Suprapubic skin (tissue), 4 donors: ENCODE results near the gene STX16. TPM values are rescaled to one million over a fixed set of nuclear protein-coding genes. Genes with fewer than 3 reads are reported as not detected.

Source experiments
- DNase-seq, 2 donors: peaks; one replicate each; pipeline ENCODE4 v3.0.0-alpha.2; 2019; ENCODE audit warnings: low spot score in 2 of 2
- H3K27ac ChIP-seq: fragments of 200-600 bp; sonication (generic); one replicate; pipeline ENCODE4 v1.5.1; 2019
- H3K27me3 ChIP-seq: fragments of 200-600 bp; sonication (generic); one replicate; pipeline ENCODE4 v1.5.1; 2019
- H3K36me3 ChIP-seq: fragments of 200-600 bp; sonication (generic); one replicate; pipeline ENCODE4 v1.5.1; 2019
- H3K4me1 ChIP-seq: fragments of 200-600 bp; sonication (generic); one replicate; pipeline ENCODE4 v1.5.1; 2019
- H3K4me3 ChIP-seq: fragments of 200-600 bp; sonication (generic); one replicate; pipeline ENCODE4 v1.5.1; 2019; ENCODE audit warnings: mild to moderate bottlenecking
- H3K9me3 ChIP-seq: fragments of 200-600 bp; sonication (generic); one replicate; pipeline ENCODE4 v1.5.1; 2019
- EP300 ChIP-seq: sonication (generic); formaldehyde crosslinking; IDR thresholded peaks from one replicate; pipeline ENCODE4 v1.6.1; 2017; ENCODE audit warnings: antibody characterized with exemption
- POLR2A ChIP-seq, 2 donors: fragments of 450-650 bp; IDR thresholded peaks; one replicate each; pipeline ENCODE4 v1.6.1; 2017; ENCODE audit warnings: antibody characterized with exemption in 2 of 2, mild to moderate bottlenecking in 2 of 2, moderate library complexity in 2 of 2
- POLR2AphosphoS5 ChIP-seq, 3 donors: sonication (generic); formaldehyde crosslinking; IDR thresholded peaks; one replicate each; pipeline ENCODE4 v1.6.1; 2017; ENCODE audit warnings: antibody characterized with exemption in 3 of 3
- WGBS: methylation state at CpG from one replicate; pipeline ENCODE4 v1.1.5; 2018; 5-methylcytosine and 5-hydroxymethylcytosine counted together
- total RNA-seq, 4 donors: library from RNA; depleted of rRNA; stranded (reverse); fragments of >200 nt; gene quantifications; one replicate each; pipeline ENCODE4 v1.1.0, GENCODE V29; 2016
- TF ChIP-seq, protein P1 (sequence below), 2 donors: fragments of 200-600 bp in 1 of 2; fragments of 450-650 bp in 1 of 2; sonication (generic) in 1 of 2; IDR thresholded peaks; one replicate each; pipeline ENCODE4 v1.5.1; 2016 to 2019; ENCODE audit warnings: antibody characterized with exemption in 2 of 2, mild to moderate bottlenecking in 1 of 2, moderate library complexity in 1 of 2

STX16 gene
- total RNA-seq, 4 donors from 2014 or later: 35.6 to 138 (median 50.9) TPM

DNA sequence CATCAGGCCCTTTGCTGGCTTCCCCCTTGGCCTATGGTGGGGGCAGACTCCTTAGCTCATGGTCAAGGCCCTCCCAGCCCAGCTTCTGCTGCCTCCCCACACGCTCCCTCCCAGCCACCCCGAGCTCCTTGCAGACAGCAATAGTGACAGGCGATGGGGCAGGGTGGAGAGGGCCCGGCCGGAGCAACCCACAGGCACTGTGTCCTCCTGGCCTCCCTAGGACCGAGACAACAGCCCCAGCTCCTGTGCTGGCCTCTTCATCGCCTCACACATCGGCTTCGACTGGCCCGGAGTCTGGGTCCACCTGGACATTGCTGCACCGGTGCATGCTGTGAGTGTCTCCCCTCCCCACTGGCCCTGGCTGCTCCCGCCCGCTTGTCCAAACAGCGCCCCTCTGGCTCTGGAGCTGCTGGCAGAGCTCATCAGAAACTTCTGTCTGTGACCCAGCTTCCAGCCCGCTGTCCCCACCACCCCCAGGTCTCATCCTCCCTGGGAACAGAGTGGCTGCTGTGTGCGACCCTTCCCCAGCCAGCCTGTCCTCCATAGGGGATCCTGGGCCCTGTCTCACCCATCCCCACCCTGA is 63.3 kb downstream of the STX16 start:
- Histone ChIP-seq H3K9me3 (no peaks in the 10 kb centered on the region), H3K4me3 (no peak overlapping the region), H3K4me1 (no peaks in the 10 kb centered on the region), H3K27ac (no peak overlapping the region), H3K27me3 (no peaks in the 10 kb centered on the region), H3K36me3 (peaks cover 40% of the 10 kb centered on the region)
- no peak for TF ChIP-seq POLR2A (IDR thresholded peaks at IDR 0.05)
- TF ChIP-seq EP300: no peak
- no peak for TF ChIP-seq POLR2AphosphoS5 (IDR thresholded peaks at IDR 0.05)
- TF ChIP-seq, protein P1, sequence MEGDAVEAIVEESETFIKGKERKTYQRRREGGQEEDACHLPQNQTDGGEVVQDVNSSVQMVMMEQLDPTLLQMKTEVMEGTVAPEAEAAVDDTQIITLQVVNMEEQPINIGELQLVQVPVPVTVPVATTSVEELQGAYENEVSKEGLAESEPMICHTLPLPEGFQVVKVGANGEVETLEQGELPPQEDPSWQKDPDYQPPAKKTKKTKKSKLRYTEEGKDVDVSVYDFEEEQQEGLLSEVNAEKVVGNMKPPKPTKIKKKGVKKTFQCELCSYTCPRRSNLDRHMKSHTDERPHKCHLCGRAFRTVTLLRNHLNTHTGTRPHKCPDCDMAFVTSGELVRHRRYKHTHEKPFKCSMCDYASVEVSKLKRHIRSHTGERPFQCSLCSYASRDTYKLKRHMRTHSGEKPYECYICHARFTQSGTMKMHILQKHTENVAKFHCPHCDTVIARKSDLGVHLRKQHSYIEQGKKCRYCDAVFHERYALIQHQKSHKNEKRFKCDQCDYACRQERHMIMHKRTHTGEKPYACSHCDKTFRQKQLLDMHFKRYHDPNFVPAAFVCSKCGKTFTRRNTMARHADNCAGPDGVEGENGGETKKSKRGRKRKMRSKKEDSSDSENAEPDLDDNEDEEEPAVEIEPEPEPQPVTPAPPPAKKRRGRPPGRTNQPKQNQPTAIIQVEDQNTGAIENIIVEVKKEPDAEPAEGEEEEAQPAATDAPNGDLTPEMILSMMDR (IDR thresholded peaks at IDR 0.05): no peak
- WGBS: 93% methylated on average over 13 of the region's 16 CpGs
- DNase-seq: peak in 1 of 2 donors; percentile 62

DNA sequence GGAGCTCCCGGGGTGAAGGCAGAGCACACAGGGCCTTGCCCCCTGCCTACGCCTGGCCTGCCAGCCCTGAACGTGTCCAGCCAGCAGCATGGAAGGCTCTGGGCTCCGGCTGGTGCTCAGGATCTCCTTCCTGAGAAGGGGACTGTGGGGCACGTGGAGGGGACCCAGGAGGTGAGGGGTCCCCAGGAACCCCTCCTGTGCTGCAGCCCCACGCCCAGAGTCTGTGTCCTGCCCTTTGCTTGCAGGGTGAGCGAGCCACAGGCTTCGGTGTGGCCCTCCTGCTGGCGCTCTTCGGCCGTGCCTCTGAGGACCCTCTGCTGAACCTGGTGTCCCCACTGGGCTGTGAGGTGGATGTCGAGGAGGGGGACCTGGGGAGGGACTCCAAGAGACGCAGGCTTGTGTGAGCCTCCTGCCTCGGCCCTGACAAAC is 63.9 kb downstream of the STX16 start:
- TF ChIP-seq POLR2AphosphoS5 (IDR thresholded peaks at IDR 0.05) (no peak), POLR2A (IDR thresholded peaks at IDR 0.05) (no peak), EP300 (no peak)
- TF ChIP-seq, protein P1 (IDR thresholded peaks at IDR 0.05): no peak
- H3K4me3 ChIP-seq: no peak overlapping the region
- peak in 1 of 2 donors; percentile 75 for DNase-seq
- no peaks in the 10 kb centered on the region for H3K4me1 ChIP-seq
- H3K9me3 ChIP-seq: no peaks in the 10 kb centered on the region
- WGBS: 97% methylated on average over 3 of the region's 14 CpGs
- H3K27me3 ChIP-seq: no peaks in the 10 kb centered on the region
- no peak overlapping the region for H3K27ac ChIP-seq
- H3K36me3 ChIP-seq: peaks cover 40% of the 10 kb centered on the region

DNA sequence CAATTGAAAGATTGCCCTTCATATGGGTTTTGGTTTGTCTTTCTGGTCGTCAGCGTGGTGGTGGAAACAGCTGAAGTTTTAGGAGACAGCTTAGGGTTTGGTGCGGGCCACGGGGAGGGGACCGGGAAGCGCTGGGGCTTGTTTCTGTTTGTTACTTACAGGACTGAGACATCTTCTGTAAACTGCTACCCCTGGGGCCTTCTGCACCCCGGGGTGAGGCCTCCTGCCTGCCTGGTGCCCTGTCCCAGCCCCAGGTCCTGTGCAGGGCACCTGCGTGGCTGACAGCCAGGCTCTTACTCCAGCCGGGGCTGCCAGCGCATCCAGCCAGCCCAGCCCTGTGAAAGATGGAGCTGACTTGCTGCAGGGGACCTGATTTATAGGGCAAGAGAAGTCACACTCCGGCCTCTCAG is 64.3 kb downstream of the STX16 start:
- H3K27me3 ChIP-seq: no peaks in the 10 kb centered on the region
- no peaks in the 10 kb centered on the region for H3K9me3 ChIP-seq
- TF ChIP-seq POLR2A (IDR thresholded peaks at IDR 0.05): no peak
- no peak for TF ChIP-seq EP300
- TF ChIP-seq, protein P1 (IDR thresholded peaks at IDR 0.05): no peak
- TF ChIP-seq POLR2AphosphoS5 (IDR thresholded peaks at IDR 0.05): no peak
- no peak for DNase-seq
- 79% methylated on average over 8 of the region's 11 CpGs for WGBS
- peaks cover 39% of the 10 kb centered on the region for H3K36me3 ChIP-seq
- no peak overlapping the region for H3K27ac ChIP-seq
- H3K4me3 ChIP-seq: no peak overlapping the region
- H3K4me1 ChIP-seq: no peaks in the 10 kb centered on the region

DNA sequence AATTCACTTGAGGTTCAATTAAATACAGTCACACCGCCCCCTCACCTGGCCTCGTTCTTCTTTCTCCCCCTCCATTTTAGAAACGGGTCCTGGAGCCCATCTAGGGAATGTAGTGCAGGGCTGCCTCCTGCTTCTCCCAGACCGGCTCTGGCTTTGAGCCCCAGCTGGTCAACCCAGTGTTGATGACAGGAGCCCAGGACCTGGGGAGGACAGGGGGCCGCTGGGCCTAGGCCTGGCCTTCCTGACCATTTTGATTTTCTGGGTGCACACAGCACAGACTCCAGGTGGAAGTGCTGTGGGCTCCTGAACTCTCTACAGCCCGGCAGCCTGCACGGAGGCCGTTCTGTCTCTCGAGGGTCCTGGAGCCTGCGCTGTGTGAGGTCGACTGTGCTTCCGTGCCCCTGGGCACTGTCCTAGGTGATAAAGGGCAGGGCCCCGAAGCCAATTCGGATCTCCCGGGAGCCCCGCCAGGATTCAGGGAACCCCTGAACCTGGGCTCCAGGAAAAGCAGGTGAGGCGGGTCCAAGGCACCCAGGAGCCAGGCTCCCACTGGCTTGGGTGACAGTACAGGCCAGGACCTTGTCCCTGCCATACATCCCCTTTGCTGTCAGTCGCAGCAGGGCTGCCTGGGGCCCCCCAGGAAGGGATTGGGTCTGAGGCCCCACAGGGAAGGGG is 64.9 kb downstream of the STX16 start:
- TF ChIP-seq POLR2AphosphoS5 (IDR thresholded peaks at IDR 0.05) (no peak), EP300 (no peak), POLR2A (IDR thresholded peaks at IDR 0.05) (no peak)
- TF ChIP-seq, protein P1 (IDR thresholded peaks at IDR 0.05): no peak
- Histone ChIP-seq H3K27ac (no peak overlapping the region), H3K9me3 (no peaks in the 10 kb centered on the region), H3K36me3 (peaks cover 36% of the 10 kb centered on the region), H3K27me3 (no peaks in the 10 kb centered on the region), H3K4me3 (no peak overlapping the region), H3K4me1 (no peaks in the 10 kb centered on the region)
- WGBS: 81% methylated on average over 17 of the region's 18 CpGs
- peak in 1 of 2 donors; percentile 44 for DNase-seq

DNA sequence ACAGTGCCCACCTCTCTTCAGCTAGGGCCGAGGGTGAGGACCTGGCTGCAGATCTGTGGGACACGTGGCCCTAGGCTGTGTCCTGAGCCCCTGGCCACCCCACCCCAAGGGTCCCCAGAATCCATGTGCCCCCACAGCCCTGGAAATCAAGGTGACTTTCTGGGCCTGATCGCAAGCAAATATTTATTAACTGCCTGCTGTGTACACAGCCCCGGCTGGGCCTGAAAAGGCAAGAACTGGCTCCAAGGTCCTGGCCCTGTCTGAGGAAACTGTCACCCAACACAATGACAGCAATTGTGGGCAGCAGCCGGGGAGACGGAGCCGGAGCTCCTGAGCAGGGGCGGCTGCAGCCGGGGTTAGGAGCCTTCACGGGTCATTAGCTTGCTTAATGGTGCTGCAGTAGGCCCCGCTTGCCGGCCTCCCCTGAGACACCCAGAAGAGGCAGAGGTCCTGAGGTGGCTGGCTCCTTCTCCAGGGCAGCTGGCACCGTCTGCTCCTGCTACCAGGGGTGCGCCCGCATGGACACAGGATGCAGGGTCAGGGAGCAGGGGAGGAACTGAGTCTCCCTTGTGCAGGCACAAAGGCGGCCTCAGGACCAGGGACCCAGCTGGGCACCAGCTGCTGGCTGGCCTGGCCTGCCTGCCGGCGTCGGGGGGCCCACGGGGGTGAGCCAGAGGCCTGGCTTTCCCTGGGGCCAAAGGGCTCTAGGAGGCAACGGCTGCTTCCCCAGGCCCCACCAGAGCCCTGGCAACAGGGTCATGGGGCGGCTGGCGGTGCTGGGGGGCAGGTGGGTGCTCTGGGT is 65.6 kb downstream of the STX16 start:
- TF ChIP-seq, protein P1 (IDR thresholded peaks at IDR 0.05): no peak
- TF ChIP-seq POLR2AphosphoS5 (IDR thresholded peaks at IDR 0.05) (no peak), EP300 (no peak), POLR2A (IDR thresholded peaks at IDR 0.05) (no peak)
- Histone ChIP-seq H3K9me3 (no peaks in the 10 kb centered on the region), H3K4me1 (no peaks in the 10 kb centered on the region), H3K27me3 (no peaks in the 10 kb centered on the region), H3K4me3 (no peak overlapping the region), H3K27ac (no peak overlapping the region), H3K36me3 (peaks cover 36% of the 10 kb centered on the region)
- peak in 1 of 2 donors; percentile 57 for DNase-seq
- WGBS: 51% methylated on average over 7 of the region's 23 CpGs
